ENCODE data around the gene INSR. TPM values are rescaled to one million over a fixed set of nuclear protein-coding genes. Genes with fewer than 3 reads are reported as not detected.

Gene INSR
- total RNA-seq, 1 donor from 2014 or later: 18.0 TPM

- peak; percentile 25 for DNase-seq (ENCODE audit: low read depth)
- H3K4me3 ChIP-seq (ENCODE audit: low read depth, low read length): no peak overlapping the region
- TF ChIP-seq CTCF (conservative IDR thresholded peaks at IDR 0.05; ENCODE audit: low read depth, low read length): no peak
Observed at GRCh38 chr19:7145494-7145893, 148.7 kb downstream of the INSR start.

DNA sequence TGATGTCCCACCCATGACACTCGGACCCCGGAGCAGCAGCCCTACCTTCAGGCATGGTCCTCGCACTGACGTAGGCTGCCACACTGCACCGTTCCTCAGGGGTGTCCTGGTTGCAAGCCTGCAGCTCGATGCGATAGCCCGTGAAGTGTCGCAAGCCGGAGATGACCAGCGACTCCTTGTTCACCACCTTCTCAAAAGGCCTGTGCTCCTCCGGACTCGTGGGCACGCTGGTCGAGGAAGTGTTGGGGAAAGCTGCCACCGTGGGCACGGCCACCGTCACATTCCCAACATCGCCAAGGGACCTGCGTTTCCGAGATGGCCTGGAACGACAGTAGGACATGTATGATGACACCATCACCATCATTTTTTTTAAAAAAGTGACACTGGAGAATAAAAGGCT is 151.4 kb downstream of the INSR start:
- no peak for TF ChIP-seq CTCF (conservative IDR thresholded peaks at IDR 0.05; ENCODE audit: low read depth, low read length)
- no peak overlapping the region for H3K4me3 ChIP-seq (ENCODE audit: low read depth, low read length)
- no peak for DNase-seq (ENCODE audit: low read depth)

GRCh38 chr19:7140137-7140536 is 154.1 kb downstream of the INSR start:
- no peak overlapping the region for H3K4me3 ChIP-seq (ENCODE audit: low read depth, low read length)
- TF ChIP-seq CTCF (conservative IDR thresholded peaks at IDR 0.05; ENCODE audit: low read depth, low read length): no peak
- DNase-seq (ENCODE audit: low read depth): no peak

- H3K4me3 ChIP-seq (ENCODE audit: low read depth, low read length): no peak overlapping the region
- no peak for DNase-seq (ENCODE audit: low read depth)
- no peak for TF ChIP-seq CTCF (conservative IDR thresholded peaks at IDR 0.05; ENCODE audit: low read depth, low read length)
Observed at GRCh38 chr19:7139095-7139494, 155.1 kb downstream of the INSR start.

DNA sequence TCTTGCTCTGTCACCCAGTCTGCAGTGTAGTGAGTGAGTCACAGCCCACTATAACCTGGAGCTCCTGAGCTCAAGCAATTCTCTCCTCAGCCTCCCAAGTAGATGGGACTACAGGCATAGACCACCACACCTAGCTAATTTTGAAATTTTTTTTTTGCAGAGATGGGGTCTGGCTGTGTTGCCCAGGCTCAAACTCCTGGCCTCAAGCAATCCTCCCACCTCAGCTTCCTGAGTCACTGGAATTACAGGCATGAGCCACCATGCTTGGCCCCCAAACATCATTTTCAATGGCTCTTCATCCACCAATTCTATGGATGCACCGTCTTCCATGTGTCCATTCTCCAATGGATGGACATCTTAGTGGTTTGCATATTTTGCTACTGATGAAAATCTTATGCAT is 155.8 kb downstream of the INSR start:
- TF ChIP-seq CTCF (conservative IDR thresholded peaks at IDR 0.05; ENCODE audit: low read depth, low read length): no peak
- no peak overlapping the region for H3K4me3 ChIP-seq (ENCODE audit: low read depth, low read length)
- no peak for DNase-seq (ENCODE audit: low read depth)

- TF ChIP-seq CTCF (conservative IDR thresholded peaks at IDR 0.05; ENCODE audit: low read depth, low read length): no peak
- DNase-seq (ENCODE audit: low read depth): no peak
- no peak overlapping the region for H3K4me3 ChIP-seq (ENCODE audit: low read depth, low read length)
Observed at GRCh38 chr19:7137120-7137519, 157.1 kb downstream of the INSR start.

- no peak for TF ChIP-seq CTCF (conservative IDR thresholded peaks at IDR 0.05; ENCODE audit: low read depth, low read length)
- no peak overlapping the region for H3K4me3 ChIP-seq (ENCODE audit: low read depth, low read length)
- DNase-seq (ENCODE audit: low read depth): no peak
Observed at GRCh38 chr19:7132054-7132453, 162.2 kb downstream of the INSR start.
